ENCODE results near the gene OBI1. TPM values are rescaled to one million over a fixed set of nuclear protein-coding genes. Genes with fewer than 3 reads are reported as not detected.

OBI1 gene
- total and polyA plus RNA-seq, 2 donors (not counting 1 experiment from before 2014, with no cell fraction given), result 10.2 to 11.4 TPM

DNA sequence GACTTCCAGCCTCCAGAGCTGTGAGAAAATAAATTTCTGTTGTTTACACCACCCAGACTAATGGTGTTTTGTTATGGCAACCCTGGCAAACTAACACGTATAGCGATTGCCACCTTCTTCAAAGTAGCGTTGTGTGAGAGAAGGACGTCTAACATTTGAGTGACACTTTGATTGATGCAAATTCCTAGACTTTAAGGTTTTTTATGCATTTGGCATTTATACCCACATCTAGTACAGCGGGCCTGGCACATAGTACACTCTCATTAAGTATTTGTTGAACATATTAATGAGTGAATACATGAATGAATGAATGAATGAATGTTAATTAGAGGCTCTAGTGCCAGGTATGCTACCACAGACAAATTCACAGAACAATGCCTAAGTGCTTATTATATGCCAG lies 92.3 kb downstream of the OBI1 start:
- Histone ChIP-seq H3K9ac (ENCODE audit: insufficient read depth, low read length) (no peak overlapping the region), H2AFZ (ENCODE audit: low read length) (no peak overlapping the region), H3K9me3 (ENCODE audit: control insufficient read depth, insufficient read depth, low read depth, low read length) (no peaks in the 10 kb centered on the region), H3K79me2 (ENCODE audit: control insufficient read depth, insufficient read depth, low read length) (no peaks in the 10 kb centered on the region), H4K20me1 (ENCODE audit: control insufficient read depth, extremely low read depth, insufficient read depth, low read length) (no peaks in the 10 kb centered on the region), H3K4me1 (ENCODE audit: control insufficient read depth, extremely low read depth, insufficient read depth, low read length) (no peaks in the 10 kb centered on the region), H3K27me3 (ENCODE audit: control insufficient read depth, insufficient read depth, low read length) (no peaks in the 10 kb centered on the region), H3K4me2 (ENCODE audit: extremely low read depth, insufficient read depth, low read length) (no peak overlapping the region), H3K36me3 (ENCODE audit: control insufficient read depth, insufficient read depth, low read length) (no peaks in the 10 kb centered on the region), H3K27ac (ENCODE audit: insufficient read depth, low read length) (no peak overlapping the region), H3K4me3 (replicated peaks in 1 of 4; ENCODE audit: control extremely low read depth in 1 of 4, insufficient read depth in 1 of 4, low read depth in 3 of 4, low read length in 4 of 4) (no peak overlapping the region)
- TF ChIP-seq EZH2 (IDR thresholded peaks at IDR 0.05; ENCODE audit: low read length, missing control alignments) (no peak), CTCF (conservative IDR thresholded peaks at IDR 0.05 in 1 of 2, IDR thresholded peaks at IDR 0.05 in 1 of 2; ENCODE audit: low read depth in 1 of 2, low read length in 2 of 2) (no peak)
- no peak for DNase-seq (ENCODE audit: low read depth in 2 of 2)

Other genes starting within 250 kb of the OBI1 start
- gene POU4F1, start 55.6 kb downstream of the OBI1 start, total RNA-seq, result not detected in 2 replicates
- gene POU4F1, start 55.6 kb downstream of the OBI1 start, polyA plus RNA-seq, result not detected in 2 replicates